GM18502 (cell line): ENCODE measurements around the gene RET.

ENCODE experiments used
- ATAC-seq: cut with Tn5 transposase; IDR thresholded peaks from one replicate; pipeline ENCODE4 v1.9.1; 2021; ENCODE audit warnings: mild to moderate bottlenecking; ENCODE audit not compliant: unreplicated experiment, poor library complexity

Gene RET

GRCh38 chr10:43117031-43117776, 40.3 kb downstream of the RET start:
- no peak for ATAC-seq

GRCh38 chr10:43117777-43118583, 41.1 kb downstream of the RET start:
- ATAC-seq, result no peak

GRCh38 chr10:43118631-43119415, 42.0 kb downstream of the RET start:
- ATAC-seq, result no peak

- no peak for ATAC-seq
These were observed 42.7 kb downstream of the RET start for GRCh38 chr10:43119416-43120115.

- ATAC-seq, result peak; percentile 21
These were observed 43.5 kb downstream of the RET start for GRCh38 chr10:43120116-43120928.

- ATAC-seq, result peak; percentile 95
These were observed 44.1 kb downstream of the RET start for GRCh38 chr10:43120929-43121314.

- ATAC-seq, result peak; percentile 24
These were observed 44.6 kb downstream of the RET start for GRCh38 chr10:43121444-43121843.

GRCh38 chr10:43122096-43122495, 45.2 kb downstream of the RET start:
- ATAC-seq, result no peak

- no peak for ATAC-seq
These were observed 46.0 kb downstream of the RET start for GRCh38 chr10:43122826-43123225.

GRCh38 chr10:43123361-43124093, 46.7 kb downstream of the RET start:
- no peak for ATAC-seq

- no peak for ATAC-seq
These were observed 47.2 kb downstream of the RET start for GRCh38 chr10:43124094-43124521.

- ATAC-seq, result no peak
These were observed 47.9 kb downstream of the RET start for GRCh38 chr10:43124574-43125273.

GRCh38 chr10:43125274-43125845, 48.5 kb downstream of the RET start:
- no peak for ATAC-seq

- ATAC-seq, result no peak
These were observed 49.2 kb downstream of the RET start for GRCh38 chr10:43125881-43126731.

GRCh38 chr10:43126759-43127424, 50.0 kb downstream of the RET start:
- no peak for ATAC-seq

GRCh38 chr10:43127442-43127841, 50.6 kb downstream of the RET start:
- ATAC-seq, result no peak
